Activated effector memory CD4-positive, alpha-beta T cell treated with anti-CD3 and anti-CD28 coated beads, Interleukin-2, amount 50 U/mL, for 16 hours (primary cell): ENCODE measurements around the gene GSDMA.
"Not testable (repeated sequence)": the region's sequence is repeated elsewhere in the genome, so short reads cannot be mapped to it uniquely, and the experiment has no call there.

ENCODE experiments used
- DNase-seq: peaks from one replicate; pipeline ENCODE4 v3.0.0-alpha.2; 2020

GSDMA gene

DNA sequence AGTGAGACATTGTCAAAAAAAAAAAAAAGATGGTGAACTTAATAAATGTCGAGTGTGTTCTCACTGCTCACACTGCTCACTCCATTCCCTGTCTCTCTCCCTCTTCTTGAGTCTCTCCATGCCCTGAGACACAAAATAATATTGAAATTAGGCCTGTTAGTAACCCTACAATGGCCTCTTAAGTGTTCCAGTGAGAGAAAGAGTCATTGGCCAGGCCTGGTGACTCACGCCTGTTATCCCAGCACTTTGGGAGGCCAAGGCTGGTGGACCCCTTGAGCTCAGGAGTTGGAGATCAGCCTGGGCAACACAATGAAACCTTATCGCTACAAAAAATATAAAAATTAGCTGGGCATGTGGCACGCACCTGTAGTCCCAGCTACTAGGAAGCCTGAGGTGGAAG, 36.3 kb downstream of the GSDMA start:
- no peak for DNase-seq

DNA sequence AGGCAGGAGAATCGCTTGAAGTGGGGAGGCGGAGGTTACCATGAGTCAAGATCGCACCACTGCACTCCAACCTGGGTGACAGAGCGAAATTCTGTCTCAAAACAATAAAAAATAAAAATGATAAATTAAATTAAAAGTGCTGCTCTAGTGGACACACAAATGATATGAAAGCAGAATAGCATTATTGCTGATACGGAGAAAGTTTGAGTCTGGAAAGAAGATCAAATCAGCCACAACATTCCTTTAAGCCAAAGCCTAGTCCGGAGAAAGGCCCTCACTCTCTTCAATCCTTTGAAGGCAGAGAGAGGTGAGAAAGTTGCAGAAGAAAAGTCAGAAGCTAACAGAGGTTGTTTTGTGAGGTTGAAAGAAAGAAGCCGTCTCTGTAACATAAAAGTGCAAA, 37.4 kb downstream of the GSDMA start:
- no peak for DNase-seq

DNA sequence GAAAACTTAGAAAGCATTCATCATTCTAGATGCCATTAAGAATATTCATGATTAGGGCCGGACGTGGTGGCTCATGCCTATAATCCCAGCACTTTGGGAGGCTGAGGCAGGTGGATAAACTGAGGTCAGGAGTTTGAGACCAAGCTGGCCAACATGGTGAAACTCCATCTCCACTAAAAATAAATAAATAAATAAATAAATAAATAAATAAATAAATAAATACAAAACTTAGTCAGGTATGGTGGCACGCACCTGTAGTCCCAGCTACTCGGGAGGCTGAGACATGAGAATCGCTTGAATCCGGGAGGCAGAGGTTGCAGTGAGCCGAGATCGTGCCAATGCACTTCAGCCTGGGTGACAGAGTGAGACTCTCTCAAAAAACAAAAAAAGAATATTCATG, 38.5 kb downstream of the GSDMA start:
- DNase-seq = not testable (repeated sequence)

DNA sequence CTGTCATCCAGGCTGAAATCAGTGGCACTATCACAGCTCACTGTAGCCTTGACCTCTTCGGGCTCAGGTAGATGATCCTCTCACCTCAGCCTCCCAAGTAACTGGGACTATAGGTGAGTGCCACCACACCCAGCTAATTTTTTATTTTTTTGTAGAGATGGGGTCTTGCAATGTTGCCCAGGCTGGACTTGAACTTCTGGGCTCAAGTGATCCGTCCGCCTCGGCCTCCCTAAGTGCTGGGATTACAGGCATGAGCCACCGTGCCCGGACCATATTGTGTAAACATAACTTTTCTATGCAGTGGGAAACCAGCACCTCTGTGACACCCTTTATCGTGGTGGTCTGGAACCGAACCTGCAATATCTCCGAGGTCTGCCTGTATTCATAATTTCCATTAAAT, 41.3 kb downstream of the GSDMA start:
- no peak for DNase-seq

DNA sequence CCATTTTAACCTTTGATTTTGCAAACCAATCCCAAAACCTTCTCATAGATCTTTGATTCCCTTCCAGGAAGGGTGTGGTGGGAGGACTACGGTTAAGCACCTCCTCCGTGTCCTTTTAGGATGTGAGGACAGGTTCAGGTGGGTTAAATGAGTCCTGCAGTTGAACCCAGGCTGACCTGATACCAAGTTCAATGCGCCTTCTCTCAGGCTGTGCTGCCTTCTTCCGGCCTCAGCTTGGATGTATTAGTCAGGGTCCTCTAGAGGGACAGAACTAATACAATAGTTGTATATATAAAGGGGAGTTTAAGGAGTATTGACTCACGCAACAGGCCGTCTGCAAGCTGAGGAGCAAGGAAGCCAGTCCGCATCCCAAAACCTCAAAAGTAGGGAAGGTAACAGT, 41.9 kb downstream of the GSDMA start:
- DNase-seq = no peak

DNA sequence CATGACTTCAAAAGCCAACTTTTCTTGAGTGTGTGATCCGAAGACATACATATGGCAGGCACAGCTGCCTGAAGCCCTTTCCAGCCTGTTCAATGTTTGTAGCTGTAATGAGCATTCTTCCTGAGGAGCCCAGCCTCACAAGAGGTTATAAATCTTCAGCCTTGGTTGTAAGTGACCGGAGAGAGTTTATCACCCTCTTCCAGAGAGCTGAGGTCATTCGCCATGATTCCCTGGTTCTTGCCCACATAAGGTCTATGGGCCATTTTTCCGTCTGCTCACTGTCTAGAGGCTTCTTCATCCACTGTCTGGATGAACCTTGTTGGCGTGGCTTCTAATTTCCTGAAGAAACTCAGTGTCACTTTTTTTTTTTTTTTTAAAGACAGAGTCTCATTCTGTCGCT, 42.7 kb downstream of the GSDMA start:
- DNase-seq = no peak

DNA sequence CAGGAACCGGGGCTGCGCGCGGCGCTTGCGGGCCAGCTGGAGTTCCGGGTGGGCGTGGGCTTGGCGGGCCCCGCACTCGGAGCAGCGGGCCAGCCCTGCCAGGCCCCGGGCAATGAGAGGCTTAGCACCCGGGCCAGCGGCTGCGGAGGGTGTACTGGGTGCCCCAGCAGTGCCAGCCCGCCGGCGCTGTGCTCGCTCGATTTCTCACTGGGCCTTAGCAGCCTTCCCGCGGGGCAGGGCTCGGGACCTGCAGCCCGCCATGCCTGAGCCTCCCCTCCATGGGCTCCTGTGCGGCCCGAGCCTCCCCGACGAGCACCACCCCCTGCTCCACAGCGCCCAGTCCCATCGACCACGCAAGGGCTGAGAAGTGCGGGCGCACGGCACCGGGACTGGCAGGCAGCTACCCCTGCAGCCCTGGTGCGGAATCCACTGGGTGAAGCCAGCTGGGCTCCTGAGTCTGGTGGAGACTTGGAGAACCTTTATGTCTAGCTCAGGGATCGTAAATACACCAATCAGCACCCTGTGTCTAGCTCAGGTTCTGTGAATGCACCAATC, 48.2 kb downstream of the GSDMA start:
- DNase-seq = not testable (repeated sequence)

DNA sequence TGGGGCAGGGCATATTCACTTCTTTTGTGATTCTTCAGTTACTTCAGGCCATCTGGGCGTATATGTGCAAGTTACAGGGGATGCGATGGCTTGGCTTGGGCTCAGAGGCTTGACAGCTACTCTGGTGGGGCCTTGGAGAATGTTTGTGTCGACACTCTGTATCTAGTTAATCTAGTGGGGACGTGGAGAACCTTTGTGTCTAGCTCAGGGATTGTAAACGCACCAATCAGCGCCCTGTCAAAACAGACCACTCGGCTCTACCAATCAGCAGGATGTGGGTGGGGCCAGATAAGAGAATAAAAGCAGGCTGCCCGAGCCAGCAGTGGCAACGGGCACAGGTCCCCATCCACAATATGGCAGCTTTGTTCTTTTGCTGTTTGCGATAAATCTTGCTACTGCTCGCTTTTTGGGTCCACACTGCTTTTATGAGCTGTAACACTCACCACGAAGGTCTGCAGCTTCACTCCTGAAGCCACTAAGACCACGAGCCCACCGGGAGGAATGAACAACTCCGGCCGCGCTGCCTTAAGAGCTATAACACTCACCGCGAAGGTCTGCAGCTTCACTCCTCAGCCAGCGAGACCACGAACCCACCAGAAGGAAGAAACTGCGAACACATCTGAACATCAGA, 49.3 kb downstream of the GSDMA start:
- DNase-seq = not testable (repeated sequence)

DNA sequence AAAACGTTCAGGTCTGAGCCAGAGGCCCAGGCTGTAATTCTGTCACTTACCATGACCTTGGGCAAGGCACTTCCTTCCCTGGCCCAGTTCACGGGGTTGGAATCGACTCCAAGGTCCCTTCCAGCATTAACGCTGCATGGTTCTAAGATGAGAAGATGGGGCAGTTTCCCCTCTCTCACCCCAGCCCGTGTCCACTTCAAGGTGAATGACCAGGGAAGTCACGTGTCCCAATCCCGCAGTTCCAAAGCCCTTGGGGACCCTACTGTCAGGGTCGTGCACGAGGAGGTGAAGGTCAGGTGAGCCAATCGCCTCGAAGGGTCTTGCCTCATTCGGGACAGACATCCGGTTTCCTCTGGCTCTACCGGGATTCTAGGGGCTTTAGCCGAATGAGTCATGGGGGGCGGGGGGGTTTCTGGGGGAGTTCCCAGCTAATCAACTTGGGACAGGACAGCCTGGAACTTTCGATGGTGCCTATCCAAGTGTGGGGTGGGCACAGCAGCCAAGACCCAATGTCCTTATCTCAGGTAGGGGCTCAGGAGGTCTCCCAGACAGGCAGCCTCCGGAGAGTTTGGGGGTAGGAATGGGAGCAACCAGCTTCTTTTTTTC, 51.7 kb downstream of the GSDMA start:
- DNase-seq = no peak

DNA sequence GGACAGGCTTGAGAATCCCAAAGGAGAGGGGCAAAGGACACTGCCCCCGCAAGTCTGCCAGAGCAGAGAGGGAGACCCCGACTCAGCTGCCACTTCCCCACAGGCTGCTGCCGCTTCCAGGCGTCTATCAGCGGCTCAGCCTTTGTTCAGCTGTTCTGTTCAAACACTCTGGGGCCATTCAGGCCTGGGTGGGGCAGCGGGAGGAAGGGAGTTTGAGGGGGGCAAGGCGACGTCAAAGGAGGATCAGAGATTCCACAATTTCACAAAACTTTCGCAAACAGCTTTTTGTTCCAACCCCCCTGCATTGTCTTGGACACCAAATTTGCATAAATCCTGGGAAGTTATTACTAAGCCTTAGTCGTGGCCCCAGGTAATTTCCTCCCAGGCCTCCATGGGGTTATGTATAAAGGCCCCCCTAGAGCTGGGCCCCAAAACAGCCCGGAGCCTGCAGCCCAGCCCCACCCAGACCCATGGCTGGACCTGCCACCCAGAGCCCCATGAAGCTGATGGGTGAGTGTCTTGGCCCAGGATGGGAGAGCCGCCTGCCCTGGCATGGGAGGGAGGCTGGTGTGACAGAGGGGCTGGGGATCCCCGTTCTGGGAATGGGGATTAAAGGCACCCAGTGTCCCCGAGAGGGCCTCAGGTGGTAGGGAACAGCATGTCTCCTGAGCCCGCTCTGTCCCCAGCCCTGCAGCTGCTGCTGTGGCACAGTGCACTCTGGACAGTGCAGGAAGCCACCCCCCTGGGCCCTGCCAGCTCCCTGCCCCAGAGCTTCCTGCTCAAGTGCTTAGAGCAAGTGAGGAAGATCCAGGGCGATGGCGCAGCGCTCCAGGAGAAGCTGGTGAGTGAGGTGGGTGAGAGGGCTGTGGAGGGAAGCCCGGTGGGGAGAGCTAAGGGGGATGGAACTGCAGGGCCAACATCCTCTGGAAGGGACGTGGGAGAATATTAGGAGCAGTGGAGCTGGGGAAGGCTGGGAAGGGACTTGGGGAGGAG, 52.5 kb downstream of the GSDMA start, which contains the start of gene CSF3:
CSF3 (plus strand) TSS at position 436 of the 993 bp plus-strand sequence; CDS start at position 471, 35 bp downstream.
- DNase-seq = no peak

DNA sequence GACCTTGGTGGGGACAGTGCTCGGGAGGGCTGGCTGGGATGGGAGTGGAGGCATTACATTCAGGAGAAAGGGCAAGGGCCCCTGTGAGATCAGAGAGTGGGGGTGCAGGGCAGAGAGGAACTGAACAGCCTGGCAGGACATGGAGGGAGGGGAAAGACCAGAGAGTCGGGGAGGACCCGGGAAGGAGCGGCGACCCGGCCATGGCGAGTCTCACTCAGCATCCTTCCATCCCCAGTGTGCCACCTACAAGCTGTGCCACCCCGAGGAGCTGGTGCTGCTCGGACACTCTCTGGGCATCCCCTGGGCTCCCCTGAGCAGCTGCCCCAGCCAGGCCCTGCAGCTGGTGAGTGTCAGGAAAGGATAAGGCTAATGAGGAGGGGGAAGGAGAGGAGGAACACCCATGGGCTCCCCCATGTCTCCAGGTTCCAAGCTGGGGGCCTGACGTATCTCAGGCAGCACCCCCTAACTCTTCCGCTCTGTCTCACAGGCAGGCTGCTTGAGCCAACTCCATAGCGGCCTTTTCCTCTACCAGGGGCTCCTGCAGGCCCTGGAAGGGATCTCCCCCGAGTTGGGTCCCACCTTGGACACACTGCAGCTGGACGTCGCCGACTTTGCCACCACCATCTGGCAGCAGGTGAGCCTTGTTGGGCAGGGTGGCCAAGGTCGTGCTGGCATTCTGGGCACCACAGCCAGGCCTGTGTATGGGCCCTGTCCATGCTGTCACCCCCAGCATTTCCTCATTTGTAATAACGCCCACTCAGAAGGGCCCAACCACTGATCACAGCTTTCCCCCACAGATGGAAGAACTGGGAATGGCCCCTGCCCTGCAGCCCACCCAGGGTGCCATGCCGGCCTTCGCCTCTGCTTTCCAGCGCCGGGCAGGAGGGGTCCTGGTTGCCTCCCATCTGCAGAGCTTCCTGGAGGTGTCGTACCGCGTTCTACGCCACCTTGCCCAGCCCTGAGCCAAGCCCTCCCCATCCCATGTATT, 53.5 kb downstream of the GSDMA start:
- no peak for DNase-seq

DNA sequence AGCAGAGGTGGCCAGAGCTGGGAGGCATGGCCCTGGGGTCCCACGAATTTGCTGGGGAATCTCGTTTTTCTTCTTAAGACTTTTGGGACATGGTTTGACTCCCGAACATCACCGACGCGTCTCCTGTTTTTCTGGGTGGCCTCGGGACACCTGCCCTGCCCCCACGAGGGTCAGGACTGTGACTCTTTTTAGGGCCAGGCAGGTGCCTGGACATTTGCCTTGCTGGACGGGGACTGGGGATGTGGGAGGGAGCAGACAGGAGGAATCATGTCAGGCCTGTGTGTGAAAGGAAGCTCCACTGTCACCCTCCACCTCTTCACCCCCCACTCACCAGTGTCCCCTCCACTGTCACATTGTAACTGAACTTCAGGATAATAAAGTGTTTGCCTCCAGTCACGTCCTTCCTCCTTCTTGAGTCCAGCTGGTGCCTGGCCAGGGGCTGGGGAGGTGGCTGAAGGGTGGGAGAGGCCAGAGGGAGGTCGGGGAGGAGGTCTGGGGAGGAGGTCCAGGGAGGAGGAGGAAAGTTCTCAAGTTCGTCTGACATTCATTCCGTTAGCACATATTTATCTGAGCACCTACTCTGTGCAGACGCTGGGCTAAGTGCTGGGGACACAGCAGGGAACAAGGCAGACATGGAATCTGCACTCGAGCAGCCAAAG, 54.7 kb downstream of the GSDMA start:
- no peak for DNase-seq

DNA sequence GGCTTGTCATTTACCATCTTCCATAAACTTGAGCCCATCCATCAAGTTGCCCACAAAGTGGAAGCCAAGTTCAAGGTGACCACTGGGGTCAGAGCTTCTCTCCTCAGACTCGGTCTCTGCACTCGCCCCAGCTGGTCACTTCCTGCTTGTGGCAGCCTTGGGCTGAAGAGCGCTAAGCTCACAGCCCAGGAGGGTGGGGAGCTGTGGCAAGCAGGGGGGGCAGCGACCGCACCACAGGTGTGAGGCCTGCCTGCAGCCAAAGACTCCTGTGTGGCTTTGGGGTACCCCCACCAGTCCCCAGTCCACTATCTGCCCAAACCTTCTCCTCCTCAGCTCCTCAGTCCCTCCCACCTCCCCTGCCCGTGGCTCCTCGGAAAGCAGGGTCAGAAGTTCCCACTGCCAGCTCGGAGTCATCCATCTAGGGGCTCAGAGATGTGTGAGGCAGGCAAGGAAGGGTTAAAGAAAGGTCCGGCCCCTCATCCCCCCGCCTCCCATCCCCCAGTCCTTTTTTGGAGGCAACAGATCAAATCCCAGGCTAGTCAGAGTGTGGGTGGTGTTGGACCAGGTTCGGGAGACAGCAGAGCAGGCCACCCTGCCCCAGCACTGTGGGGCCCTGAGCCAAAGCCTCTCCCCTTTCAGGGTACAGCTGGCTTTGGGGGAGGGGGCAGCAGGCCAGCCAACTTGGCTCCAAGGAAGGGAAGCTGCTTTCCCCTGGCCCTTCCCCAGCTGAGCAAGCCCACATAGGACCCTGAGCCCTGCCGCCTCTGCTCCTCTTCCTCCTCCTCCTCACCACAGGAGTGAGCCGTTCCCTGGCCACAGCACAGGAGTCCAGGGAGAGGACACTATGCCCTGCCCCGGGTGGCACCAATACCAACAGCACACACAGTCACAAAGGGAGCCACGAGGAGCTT, 55.7 kb downstream of the GSDMA start:
- DNase-seq = no peak

DNA sequence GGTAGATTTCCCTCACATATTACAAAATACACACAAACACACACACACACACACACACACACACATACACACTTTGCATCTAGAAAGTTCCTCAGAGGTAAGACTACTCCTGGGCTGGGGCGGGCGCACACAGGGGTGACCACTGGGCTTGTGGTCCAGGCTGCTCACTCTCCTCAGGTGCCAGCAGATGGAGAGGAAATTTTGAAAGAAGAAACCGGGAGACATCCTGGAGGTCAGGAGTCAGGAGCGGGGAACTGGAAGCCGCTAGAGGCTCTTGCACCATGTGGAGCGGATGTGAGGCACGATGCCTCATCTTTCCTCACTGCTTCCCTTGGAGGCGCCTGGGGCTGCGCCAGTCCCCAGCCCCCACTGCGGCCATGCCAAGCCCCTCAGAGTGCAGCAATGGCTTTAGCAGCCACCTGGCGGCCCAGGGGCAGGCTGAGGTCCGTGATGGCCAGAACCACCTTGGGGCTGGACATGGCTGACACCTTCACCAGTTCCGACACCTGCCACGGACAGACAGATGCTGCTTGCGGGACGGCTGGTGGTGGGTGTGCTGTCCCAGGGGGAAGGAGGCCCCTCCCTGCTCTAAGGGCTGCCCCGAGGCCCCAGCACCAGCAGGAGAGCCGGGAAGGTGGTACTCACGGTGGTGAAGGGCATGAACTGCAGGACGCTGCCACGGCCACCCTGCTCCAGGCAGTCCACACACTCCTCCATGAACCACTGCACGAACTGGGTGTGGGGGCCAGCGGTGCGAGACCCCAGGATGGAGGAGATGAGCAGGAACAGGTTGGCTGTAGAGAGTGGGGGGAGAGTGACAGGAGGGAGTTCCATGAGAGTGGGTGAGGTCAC, 56.6 kb downstream of the GSDMA start:
- DNase-seq = no peak

DNA sequence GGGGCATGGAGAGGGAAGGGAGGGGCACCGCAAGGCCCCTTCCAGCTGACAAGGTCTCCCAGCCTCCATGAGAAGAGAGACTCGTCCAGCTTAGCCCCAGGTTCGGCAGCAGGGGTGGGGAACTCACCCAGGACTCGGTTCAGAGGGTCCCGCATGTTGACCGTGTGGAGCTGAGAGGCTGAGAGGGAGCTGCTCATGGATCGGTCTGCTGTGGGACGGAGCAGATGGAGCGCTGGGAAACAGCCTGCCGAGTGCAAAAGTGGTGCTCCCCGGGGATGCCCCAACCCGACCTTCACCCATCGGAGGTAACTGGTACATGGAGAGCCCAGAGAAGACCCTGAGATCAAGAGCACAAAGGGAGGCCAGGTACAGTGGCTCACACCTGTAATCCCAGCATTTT, 57.3 kb downstream of the GSDMA start:
- no peak for DNase-seq

DNA sequence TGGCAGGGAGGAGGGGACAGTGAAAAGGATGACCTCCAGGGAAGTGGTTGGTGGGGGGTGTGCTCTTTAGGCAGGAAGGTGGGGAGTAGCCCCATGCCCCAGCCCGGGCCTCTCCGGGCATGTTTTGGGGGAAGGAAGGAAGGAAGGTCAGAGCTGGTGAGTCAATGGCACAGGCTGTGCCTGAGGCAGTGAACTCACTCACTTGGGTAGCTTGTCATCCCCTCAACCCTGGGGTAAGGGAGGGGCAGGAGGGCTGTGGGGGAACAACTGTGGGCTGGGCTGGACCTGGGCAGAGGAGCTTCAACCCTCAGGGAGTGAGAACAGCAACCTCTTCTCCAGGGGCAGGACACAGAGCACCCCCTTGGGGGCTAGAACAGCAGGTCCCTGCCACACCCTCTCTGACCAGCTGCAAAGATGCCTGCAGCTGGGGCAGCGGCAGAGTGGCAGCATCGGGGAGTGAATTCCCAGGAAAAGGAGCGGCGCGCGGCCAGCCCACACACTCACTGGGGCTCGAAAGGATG, 58.7 kb downstream of the GSDMA start:
- no peak for DNase-seq

DNA sequence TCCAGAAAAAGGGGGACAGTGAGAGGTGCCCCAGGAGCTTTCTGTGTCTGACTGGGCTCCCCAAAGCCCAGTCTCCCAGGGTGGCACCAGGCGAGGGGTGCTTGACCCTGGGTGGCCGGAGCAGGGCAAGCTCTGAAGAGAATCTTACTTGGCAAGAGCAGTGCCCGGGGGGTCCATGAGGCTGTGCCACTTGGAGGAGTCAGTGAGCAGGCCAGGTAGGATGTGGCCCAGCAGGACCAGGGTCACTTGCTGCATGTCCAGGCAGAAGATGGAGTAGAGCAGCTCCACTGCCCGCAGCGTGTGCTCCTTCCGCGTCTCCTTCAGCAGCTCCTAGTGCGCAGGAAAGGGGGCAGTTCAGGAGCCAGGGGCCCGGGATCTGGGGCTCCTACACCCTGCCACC, 59.7 kb downstream of the GSDMA start:
- DNase-seq = no peak

DNA sequence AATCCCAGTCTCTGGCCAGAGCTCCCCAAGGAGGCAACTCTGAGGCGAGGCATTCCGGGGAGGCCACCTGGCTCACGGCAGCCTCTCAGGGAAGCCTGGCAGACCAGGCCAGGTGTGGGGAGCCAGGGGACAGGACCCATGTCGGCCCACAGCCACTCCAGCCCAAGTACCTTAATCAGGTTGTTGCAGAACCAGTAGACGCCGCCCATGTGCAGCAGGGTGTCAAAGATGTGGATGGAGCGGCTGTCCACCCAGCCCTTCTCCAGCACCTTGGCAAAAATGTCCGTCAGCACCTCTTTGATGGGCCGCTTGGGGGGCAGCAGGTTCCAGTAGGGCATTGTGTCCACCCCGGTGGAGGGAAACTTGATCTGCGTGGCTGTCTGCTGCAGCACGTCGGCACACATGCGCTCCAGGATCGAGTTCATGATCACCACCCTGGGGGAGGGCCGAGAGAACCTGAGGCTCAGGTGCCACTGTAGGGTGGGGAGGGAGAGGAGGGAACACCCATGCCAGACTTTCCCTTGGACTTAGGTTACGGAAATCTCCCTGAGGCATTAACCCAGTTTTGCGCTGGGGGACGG, 60.2 kb downstream of the GSDMA start:
- no peak for DNase-seq
